Measurements from ENCODE around the gene GPT2. TPM values are rescaled to one million over a fixed set of nuclear protein-coding genes. Genes with fewer than 3 reads are reported as not detected.

GPT2 gene
- total and polyA plus RNA-seq, 2 donors (not counting 3 experiments of a cell fraction or from before 2014, with no cell fraction given) = 10.8 to 17.9 TPM

DNA sequence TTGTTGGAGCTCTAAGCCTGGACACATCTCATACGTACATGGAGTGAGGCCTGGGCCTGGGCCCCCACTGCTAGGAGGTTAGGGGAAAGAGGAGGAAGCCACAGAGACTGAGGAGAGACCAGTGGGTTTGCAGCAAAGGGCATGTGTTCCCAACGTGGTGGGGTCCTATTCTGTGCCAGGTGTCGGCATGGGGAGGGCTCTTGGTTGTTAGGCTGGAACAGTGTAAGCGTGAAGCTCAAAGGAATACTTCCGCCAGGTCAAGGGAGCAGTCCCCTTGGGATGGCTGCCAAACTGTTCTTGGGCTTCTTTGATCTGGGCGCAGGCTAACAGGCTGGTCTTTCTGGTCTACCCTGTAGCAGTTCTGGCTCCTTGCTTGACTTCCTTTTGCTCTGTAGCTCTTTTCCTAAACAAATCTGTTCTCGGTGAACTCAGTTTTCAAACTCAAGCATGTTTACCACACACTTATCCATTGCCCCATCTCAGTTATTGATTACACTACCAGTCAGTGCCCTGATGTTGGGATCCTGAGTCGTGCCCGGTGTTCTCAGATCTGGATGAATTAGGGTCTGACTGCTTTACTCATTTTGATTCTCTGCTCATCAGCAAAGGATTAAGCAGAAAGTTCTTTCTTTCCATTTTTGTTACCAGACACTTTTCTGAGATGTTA is 36.4 kb downstream of the GPT2 start:
- Histone ChIP-seq H3K4me1 (ENCODE audit: control insufficient read depth, extremely low read depth, insufficient read depth, low read length) (no peaks in the 10 kb centered on the region), H3K9ac (replicated peaks; ENCODE audit: extremely low read depth, insufficient read depth, low read length) (no peak overlapping the region), H3K4me2 (ENCODE audit: insufficient read depth, low read length) (no peak overlapping the region), H3K36me3 (ENCODE audit: control insufficient read depth in 2 of 2, extremely low read depth in 1 of 2, insufficient read depth in 2 of 2, low read length in 2 of 2) (peaks cover 0 to 13% of the 10 kb centered on the region in 2 experiments), H3K79me2 (ENCODE audit: control insufficient read depth, insufficient read depth, low read length) (no peaks in the 10 kb centered on the region), H2AFZ (ENCODE audit: low read depth, low read length) (no peak overlapping the region), H3K27ac (ENCODE audit: insufficient read depth, low read depth, low read length) (no peak overlapping the region), H3K9me3 (replicated peaks; ENCODE audit: control insufficient read depth, insufficient read depth, low read length) (no peaks in the 10 kb centered on the region), H3K9me1 (replicated peaks; ENCODE audit: control insufficient read depth, extremely low read depth, insufficient read depth, low read length) (no peaks in the 10 kb centered on the region), H4K20me1 (replicated peaks; ENCODE audit: control insufficient read depth, extremely low read depth, insufficient read depth, low read length) (no peaks in the 10 kb centered on the region), H3K4me3 (replicated peaks in 1 of 3; ENCODE audit: insufficient read depth in 1 of 3, low read depth in 1 of 3, low read length in 3 of 3) (no peak overlapping the region), H3K27me3 (ENCODE audit: control insufficient read depth in 2 of 2, insufficient read depth in 2 of 2, low read length in 2 of 2) (no peaks in the 10 kb centered on the region)
- FAIRE-seq (no peak), DNase-seq (ENCODE audit: low read depth, low spot score) (no peak)
- POLR2A ChIA-PET = no interaction called here
- TF ChIP-seq, protein P1, sequence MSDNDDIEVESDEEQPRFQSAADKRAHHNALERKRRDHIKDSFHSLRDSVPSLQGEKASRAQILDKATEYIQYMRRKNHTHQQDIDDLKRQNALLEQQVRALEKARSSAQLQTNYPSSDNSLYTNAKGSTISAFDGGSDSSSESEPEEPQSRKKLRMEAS (IDR thresholded peaks at IDR 0.05; ENCODE audit: insufficient read depth, insufficient read length) = no peak
- TF ChIP-seq POLR2A (IDR thresholded peaks at IDR 0.05; ENCODE audit: low read depth, low read length) (no peak), MYC (IDR thresholded peaks at IDR 0.05; ENCODE audit: low read depth, low read length) (no peak), EZH2 (IDR thresholded peaks at IDR 0.05; ENCODE audit: borderline replicate concordance, low read depth, low read length, severe bottlenecking) (no peak), JUN (IDR thresholded peaks at IDR 0.05; ENCODE audit: borderline replicate concordance, insufficient read depth, insufficient read length, low read depth) (no peak), GATA2 (IDR thresholded peaks at IDR 0.05; ENCODE audit: insufficient read depth, insufficient read length, low read depth, low read length) (no peak), POLR2AphosphoS5 (IDR thresholded peaks at IDR 0.05; ENCODE audit: insufficient read depth, low read depth, low read length) (no peak), FOS (IDR thresholded peaks at IDR 0.05; ENCODE audit: borderline replicate concordance, insufficient read depth, low read length) (no peak)
- TF ChIP-seq, protein P2, sequence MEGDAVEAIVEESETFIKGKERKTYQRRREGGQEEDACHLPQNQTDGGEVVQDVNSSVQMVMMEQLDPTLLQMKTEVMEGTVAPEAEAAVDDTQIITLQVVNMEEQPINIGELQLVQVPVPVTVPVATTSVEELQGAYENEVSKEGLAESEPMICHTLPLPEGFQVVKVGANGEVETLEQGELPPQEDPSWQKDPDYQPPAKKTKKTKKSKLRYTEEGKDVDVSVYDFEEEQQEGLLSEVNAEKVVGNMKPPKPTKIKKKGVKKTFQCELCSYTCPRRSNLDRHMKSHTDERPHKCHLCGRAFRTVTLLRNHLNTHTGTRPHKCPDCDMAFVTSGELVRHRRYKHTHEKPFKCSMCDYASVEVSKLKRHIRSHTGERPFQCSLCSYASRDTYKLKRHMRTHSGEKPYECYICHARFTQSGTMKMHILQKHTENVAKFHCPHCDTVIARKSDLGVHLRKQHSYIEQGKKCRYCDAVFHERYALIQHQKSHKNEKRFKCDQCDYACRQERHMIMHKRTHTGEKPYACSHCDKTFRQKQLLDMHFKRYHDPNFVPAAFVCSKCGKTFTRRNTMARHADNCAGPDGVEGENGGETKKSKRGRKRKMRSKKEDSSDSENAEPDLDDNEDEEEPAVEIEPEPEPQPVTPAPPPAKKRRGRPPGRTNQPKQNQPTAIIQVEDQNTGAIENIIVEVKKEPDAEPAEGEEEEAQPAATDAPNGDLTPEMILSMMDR (IDR thresholded peaks at IDR 0.05; ENCODE audit: extremely low read depth in 1 of 2, insufficient read depth in 1 of 2, low read depth in 1 of 2, low read length in 2 of 2) = no peak
- CTCF ChIA-PET = interaction anchor here (1.6 to 2.5 kb wide), 2 partner anchors 10 to 67 kb away, joined by 10 read pairs; no protein-coding TSS in a partner anchor
- no TSS peak for BruUV-seq (replicated peaks)
- dilution Hi-C loops (cut with MboI; ENCODE audit: extremely low pct_ligation_motif_present, low sequenced_read_pairs) = no loop called here
- intact Hi-C loops (cut with micrococcal nuclease) = no loop called here

Measured in endothelial cell of umbilical vein (primary cell).